Smooth muscle cell of the brain vasculature (primary cell): ENCODE measurements around the gene SCN8A.

Source experiments
- DNase-seq: peaks from one replicate; pipeline ENCODE4 v3.0.0-alpha.2; 2012; ENCODE audit warnings: low read depth, low spot score

SCN8A gene

GRCh38 chr12:51832354-51833107, 241.5 kb downstream of the SCN8A start:
- no peak for DNase-seq

- no peak for DNase-seq
Observed at GRCh38 chr12:51833448-51834227, 242.6 kb downstream of the SCN8A start.

DNA sequence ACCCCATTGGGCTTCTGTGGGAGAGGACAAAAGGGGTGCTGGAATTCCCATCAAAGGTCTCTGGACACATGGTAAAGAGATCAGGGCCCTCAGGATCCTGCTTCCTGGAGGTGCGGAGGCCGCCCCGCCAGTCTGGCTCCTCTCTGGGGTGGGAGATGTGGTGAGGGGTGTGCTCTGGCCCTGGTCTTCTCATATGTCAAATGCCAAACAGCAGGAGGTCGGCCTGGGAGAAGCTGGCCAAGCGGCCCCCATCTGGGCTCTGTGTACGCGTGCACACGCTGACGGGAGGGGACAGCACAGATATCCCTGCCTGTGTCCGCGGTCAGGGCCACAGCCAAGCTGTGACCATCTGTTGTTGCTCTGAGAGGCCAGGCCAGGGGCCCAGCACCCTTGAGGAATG, 243.4 kb downstream of the SCN8A start:
- no peak for DNase-seq

- DNase-seq: no peak
Observed at GRCh38 chr12:51836041-51836826, 245.2 kb downstream of the SCN8A start.

DNA sequence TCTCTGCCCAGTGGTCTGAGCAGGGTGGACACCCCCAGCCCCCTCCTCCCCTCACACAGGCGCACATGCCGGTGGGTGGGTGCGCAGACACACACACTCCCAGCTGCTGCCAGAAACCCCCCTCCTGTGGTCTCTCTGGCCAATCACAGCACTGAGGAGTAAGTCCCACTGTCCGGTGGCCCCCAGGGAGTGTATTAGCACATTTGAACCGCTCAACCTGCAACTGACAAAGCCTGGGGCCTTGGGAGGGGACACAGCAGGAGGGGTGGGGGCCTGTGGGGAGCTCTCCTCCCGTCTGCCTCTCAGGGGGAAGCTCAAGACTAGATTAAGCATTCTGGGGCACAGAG, 245.8 kb downstream of the SCN8A start:
- no peak for DNase-seq

DNA sequence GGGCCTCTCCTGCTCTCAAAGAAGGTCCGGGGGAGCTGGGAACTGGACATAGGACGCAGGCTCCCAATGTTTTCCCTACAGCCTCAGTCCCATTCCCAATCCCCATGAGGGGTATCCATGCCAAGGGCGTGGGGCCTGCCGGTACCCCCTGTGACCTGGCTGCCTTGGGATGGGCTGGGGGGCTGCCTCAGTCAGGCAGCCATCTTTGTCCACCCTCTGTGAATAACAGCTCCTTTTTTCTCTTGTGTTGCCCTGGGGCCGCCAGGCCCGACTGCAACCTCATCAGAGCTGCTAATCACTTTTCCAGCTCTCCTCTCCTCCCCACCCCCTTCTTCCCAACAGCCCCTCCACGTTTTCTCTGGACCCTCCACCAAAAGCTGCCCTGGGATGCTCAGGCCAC, 246.3 kb downstream of the SCN8A start:
- DNase-seq: no peak

DNA sequence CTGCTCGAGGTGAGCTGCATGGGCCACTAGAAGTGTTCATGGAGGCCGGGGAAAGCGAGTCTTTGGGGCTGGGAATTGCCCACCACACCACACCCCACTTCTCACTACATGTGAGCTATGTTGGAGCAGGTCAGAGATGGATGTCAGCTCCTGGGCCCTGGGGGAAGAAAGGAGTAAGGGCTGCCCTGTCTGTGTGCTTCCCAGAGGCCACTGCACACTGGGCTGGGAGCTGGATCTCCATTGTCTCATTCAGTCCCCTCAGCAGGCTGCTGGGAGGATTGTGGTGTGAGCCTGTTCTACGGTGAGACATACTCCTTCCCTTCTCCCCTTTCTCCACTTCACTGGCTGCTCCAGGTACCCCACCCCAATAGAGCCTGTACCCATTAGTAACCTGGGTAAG, 247.0 kb downstream of the SCN8A start:
- no peak for DNase-seq

DNA sequence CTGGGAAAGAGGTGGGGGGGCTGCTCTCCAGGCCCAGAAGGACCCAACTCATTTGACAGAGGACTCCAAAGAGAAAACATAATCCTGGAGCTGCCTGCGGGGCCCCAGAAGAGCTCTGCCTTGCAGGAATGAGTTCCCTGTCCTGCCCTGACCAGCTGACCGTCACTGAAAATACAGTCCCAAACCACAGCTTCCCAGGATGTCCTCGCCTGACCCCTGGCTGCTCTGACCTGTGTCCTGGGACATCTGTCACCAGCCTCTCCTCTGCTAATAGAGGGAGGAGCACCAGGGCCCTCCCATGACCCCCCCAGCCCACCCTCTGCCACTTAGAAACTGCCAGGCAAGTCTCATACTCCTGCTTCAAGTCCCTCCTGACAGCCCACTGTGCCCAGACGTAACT, 247.7 kb downstream of the SCN8A start:
- no peak for DNase-seq

DNA sequence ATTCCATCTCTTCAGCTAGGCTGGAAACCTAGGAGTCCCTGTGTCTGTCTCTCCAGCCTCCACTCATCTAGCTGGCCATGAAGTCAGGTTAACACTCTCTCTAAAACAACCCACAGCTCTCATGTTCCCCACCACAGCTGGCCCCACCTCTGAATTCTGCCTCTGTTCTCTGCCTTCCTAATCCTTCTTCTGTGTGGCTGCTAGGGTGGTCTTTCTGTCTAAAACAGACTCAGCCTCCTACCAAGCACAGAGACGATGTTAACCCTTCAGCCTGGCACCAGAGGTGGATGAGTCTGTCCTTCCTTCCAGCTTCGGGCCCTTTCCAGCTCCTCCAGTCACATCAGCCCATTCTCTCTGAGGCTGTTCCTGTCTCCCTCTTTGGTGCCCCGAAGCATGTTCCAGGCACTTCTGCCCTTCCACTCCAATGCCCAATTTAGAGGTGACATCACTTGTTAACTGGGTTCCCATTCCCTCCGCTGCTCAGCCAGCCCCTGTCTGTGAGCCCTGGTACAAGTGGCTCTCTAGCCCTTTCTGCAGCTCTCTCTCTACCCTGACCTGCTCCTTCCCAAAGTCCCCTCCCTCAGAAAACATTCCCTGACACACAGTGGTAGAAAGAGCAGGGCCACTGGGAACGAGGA, 248.4 kb downstream of the SCN8A start:
- DNase-seq: no peak

GRCh38 chr12:51840966-51841365, 249.9 kb downstream of the SCN8A start:
- no peak for DNase-seq

DNA sequence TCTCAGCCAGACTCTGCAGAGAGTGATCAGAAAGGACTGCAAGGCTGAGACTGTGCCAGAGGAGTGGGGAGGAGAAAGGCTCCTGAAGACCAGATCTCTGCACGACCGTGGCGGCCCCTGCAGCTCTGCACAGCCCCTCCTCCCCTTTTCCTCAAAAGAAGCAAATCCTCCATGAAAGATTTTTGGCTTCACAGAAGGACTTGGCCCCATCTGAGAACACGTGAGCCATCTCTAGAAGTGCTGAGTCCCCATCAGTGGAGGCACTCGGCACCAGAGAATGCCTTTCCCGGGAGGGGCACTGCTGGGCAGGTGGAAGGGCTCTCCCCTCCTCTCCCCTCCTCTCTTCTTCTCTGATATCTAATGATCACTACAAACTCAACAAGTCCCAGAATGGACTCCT, 250.7 kb downstream of the SCN8A start:
- no peak for DNase-seq

GRCh38 chr12:51844854-51845253, 253.8 kb downstream of the SCN8A start:
- no peak for DNase-seq

DNA sequence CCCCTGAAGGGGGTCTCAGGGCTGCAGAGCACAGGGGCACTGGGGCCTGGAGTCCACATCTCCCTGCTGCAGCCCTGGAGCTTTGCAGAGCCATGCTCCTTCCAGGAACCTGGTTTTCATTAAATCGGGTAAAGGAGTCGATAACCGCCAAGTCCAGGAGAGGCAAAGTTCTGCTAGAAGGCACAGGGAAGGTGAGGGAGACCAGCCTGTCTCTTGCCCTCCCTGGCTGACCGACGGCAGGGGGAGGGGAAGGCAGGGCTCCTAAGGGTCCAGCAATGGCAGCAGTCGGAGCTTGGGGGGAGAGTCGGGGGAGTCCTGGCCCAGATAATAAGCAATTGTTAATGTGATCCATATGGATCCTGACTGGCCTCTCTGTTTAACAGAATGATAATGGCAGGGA, 254.4 kb downstream of the SCN8A start:
- DNase-seq: no peak

- DNase-seq: no peak
Observed at GRCh38 chr12:51846271-51846691, 255.2 kb downstream of the SCN8A start.

DNA sequence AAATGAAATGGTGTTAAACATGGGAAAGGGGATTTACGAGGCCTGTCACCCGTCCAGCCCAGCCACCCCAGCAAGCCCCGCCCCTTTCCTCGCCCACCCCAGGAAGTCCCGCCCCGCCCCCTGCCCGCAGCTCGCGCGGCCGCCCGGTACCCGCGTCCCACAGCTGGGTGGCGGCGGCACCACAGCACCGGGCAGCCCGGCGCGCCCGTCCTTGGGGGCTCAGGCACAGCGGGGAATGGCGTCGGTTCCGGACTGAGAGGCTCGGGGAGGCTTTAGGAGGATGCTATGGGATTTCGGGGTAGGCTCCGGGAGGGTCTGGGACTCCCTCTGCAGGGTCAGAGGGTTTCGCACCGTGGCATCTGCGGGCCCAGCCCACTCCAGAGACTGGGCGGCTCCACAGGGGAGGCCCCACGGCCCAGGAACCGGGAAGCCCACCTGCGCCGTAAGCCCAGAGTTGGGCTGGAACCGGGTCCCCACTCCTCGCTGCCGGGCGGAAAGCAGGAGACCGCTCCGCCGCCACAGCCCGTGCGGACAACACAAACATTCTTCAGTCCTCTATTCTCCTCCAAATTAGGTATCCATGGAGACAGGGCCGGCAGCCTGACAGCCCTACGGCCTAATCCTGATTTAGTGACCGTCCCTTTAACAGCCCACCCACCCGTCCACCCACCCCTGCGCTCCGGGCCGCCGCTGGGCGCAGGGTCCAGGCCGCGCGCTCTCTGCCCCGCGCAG, 256.0 kb downstream of the SCN8A start:
- no peak for DNase-seq

DNA sequence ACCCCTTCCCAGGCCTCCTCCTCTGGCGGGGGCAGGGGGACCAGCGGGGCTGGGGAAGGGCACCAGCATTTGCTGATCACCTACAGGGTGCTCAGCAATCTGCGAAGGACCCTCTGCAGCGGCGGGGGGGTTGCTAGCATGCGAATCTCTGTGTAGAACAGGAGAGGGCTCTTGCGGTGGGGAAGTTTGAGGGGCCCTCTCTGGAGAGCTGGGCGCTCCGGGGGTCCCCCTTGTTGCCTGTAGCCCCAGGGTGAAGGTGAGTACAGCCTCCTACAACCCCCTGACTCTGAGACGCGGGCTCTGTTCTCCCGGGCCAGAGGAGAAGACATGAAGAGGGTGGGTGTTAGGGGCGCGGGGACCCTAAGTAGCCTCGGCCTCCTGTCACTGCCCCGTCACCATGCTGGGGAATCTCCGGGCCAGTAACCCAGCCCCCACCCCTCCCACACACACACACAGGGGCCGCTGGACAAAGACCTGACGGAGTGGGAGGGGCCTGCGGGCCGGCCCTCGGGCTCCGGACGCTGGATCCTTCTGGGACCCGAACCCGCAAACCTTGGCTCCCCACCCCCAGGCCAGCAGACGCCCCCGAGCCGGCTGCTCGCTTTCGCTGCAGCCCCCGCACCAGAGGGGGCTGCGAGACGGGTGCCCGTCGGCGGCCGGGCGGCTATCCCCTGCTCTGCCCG, 256.8 kb downstream of the SCN8A start:
- no peak for DNase-seq

DNA sequence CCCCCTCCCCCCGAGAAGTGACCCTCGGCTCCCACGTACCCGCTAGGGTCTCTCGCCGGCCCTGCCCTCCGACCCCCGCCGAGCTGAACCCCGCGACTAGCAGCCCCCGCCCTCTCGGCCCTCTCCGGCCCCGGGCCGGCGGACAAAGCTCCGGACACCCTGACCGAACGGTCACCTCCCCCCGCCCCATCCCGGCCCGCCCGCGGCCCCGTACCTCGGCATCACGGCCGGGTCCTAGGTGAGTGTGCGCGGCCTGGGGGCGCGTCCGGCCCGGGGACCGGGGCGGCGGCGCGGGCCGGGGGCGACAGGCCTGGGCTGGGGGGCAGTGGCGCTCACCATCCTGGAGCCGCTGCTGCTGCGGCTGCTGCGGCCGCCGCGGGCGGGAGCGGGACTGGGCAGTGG, 257.3 kb downstream of the SCN8A start, which contains the start of gene FIGNL2:
TSS of gene FIGNL2 (minus strand) at position 393 of the 402 bp plus-strand sequence. CDS start 26,305 bp downstream, outside the sequence.
- no peak for DNase-seq

DNA sequence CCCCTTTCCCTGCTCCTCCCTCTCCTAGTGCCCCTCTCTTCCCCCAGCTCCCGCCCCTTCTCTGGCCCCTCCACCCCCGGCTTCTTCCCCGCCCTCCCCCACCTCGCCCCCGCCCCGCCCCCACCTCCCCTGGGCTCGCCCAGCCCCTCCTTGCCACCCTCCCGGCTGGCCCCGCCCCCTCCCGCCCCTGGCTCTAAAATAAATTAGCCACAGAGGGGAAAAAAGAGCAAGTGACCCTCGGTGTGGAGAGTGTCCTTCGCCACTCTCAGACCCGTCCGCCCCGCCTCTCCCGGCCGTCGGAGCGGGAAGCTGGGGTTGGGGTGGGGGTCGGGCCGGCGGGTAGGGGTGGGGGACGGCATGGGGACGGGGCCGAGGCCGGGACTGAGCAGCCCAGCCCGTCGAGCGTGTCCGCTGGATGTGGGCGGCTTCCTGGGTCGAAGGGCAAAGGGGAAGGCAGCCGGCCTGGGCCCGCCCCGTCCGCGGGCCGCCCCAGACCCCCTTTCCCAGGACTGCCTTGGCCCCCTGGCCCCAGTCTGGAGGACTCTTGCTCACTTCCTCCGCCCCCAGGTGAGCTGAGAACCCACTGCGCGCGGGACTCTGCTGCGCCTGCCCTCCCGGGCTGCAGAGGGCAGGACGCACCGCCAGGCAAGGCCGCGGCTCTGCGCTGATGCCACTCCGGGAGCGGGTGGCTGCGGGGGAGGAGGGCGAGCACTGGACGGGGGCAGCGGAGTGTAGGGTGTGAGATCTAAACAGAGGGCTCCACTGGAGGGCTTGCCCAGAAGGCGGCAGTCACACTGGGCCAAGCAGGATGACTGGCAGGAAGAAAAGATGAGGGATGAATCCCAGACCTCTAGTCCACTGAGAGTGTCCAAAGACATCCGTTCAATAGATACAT, 258.1 kb downstream of the SCN8A start:
- no peak for DNase-seq
